SU-DHL-6 (cell line): ENCODE data around the gene EFNB1.

Experiments
- EZH2phosphoT487 ChIP-seq: fragments of 200-600 bp; sonication (generic), shearing (Covaris generic); conservative IDR thresholded peaks from 2 replicates; pipeline ENCODE4 v1.6.1; 2018; ENCODE audit warnings: mild to moderate bottlenecking, antibody characterized with exemption, low read length, moderate library complexity, mixed read lengths
- TF ChIP-seq, protein P1 (sequence below): fragments of 200-600 bp; sonication (generic); IDR thresholded peaks from one replicate; pipeline ENCODE4 v1.5.1; 2017; ENCODE audit warnings: antibody characterized with exemption, mild to moderate bottlenecking, low read length, moderate library complexity; ENCODE audit not compliant: insufficient read depth, poor library complexity, severe bottlenecking

DNA sequence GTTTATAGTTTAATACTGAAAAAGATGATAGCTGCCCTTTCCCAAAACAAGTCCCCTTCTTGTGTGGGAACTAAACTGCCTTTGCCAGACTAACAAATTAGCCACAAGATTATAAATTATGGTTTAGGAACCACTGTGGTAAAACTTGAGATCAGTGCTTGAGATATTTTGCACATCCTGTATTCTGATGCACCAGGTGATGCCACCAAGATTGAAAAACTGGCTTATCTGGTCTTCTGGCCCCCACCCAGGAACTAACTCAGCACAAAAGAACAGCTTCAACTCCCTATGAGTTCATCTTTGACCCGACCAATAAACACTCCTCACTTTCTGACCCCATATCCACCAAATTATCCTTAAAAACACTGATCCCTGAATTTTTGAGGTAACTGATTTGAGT is 36.7 kb upstream of the EFNB1 start:
- TF ChIP-seq, protein P1, sequence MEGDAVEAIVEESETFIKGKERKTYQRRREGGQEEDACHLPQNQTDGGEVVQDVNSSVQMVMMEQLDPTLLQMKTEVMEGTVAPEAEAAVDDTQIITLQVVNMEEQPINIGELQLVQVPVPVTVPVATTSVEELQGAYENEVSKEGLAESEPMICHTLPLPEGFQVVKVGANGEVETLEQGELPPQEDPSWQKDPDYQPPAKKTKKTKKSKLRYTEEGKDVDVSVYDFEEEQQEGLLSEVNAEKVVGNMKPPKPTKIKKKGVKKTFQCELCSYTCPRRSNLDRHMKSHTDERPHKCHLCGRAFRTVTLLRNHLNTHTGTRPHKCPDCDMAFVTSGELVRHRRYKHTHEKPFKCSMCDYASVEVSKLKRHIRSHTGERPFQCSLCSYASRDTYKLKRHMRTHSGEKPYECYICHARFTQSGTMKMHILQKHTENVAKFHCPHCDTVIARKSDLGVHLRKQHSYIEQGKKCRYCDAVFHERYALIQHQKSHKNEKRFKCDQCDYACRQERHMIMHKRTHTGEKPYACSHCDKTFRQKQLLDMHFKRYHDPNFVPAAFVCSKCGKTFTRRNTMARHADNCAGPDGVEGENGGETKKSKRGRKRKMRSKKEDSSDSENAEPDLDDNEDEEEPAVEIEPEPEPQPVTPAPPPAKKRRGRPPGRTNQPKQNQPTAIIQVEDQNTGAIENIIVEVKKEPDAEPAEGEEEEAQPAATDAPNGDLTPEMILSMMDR: no peak
- no peak for TF ChIP-seq EZH2phosphoT487
